Nephron (organoid): ENCODE results near the gene LLGL2.

Experiments
- H3K27ac Mint-ChIP-seq, 3 experiments: 2 replicates each; pipeline ENCODE4 v1.8.0; 2020; ENCODE audit warnings: mixed read lengths in 3 of 3, mild to moderate bottlenecking in 2 of 3, moderate library complexity in 1 of 3
- H3K27me3 Mint-ChIP-seq: 2 replicates; pipeline ENCODE4 v1.8.0; 2021; ENCODE audit warnings: low read depth, mild to moderate bottlenecking, moderate library complexity, mixed read lengths
- H3K36me3 Mint-ChIP-seq: 2 replicates; pipeline ENCODE4 v1.8.0; 2020; ENCODE audit warnings: low read depth, mixed read lengths
- H3K4me1 Mint-ChIP-seq: 2 replicates; pipeline ENCODE4 v1.8.0; 2020; ENCODE audit warnings: mixed read lengths
- H3K4me3 Mint-ChIP-seq, 3 experiments: 2 replicates each; pipeline ENCODE4 v1.8.0; 2020; ENCODE audit warnings: mild to moderate bottlenecking in 3 of 3, mixed read lengths in 3 of 3, moderate library complexity in 2 of 3
- H3K9me3 Mint-ChIP-seq: 2 replicates; pipeline ENCODE4 v1.8.0; 2020; ENCODE audit warnings: mixed read lengths
- TF ChIP-seq, protein P1 (sequence below), 3 experiments: fragments of 200-600 bp; sonication (generic); IDR thresholded peaks; one replicate each; pipeline ENCODE4 v1.5.0; 2021; ENCODE audit warnings: antibody characterized with exemption in 3 of 3; ENCODE audit not compliant: unreplicated experiment in 3 of 3

The LLGL2 gene

DNA sequence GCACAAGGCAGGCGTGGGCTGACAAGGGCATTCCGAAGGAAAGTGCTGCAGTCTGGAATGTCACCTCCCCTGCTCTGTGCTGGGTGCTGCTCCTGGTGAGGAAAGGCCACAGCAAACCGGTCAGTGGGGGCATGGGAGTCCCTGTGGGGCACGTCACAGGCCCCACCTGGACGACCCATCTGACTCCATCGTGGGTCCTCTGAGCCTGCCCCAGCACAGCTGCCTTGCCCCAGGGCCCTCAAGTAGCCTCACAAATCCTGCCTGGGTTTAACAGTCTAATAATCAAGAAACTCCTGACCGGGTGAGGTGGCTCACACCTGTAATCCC is 59.3 kb downstream of the LLGL2 start:
- Mint-ChIP-seq H3K4me3 (peak overlapping the region in 1 of 3 experiments; percentile 23), H3K27ac (peak overlapping the region in 2 of 3 experiments; percentile 25 to 62), H3K27me3 (peaks cover 17% of the 10 kb centered on the region), H3K4me1 (peaks cover 6% of the 10 kb centered on the region), H3K36me3 (no peaks in the 10 kb centered on the region), H3K9me3 (peaks cover 6% of the 10 kb centered on the region)
- TF ChIP-seq, protein P1, sequence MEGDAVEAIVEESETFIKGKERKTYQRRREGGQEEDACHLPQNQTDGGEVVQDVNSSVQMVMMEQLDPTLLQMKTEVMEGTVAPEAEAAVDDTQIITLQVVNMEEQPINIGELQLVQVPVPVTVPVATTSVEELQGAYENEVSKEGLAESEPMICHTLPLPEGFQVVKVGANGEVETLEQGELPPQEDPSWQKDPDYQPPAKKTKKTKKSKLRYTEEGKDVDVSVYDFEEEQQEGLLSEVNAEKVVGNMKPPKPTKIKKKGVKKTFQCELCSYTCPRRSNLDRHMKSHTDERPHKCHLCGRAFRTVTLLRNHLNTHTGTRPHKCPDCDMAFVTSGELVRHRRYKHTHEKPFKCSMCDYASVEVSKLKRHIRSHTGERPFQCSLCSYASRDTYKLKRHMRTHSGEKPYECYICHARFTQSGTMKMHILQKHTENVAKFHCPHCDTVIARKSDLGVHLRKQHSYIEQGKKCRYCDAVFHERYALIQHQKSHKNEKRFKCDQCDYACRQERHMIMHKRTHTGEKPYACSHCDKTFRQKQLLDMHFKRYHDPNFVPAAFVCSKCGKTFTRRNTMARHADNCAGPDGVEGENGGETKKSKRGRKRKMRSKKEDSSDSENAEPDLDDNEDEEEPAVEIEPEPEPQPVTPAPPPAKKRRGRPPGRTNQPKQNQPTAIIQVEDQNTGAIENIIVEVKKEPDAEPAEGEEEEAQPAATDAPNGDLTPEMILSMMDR (IDR thresholded peaks at IDR 0.05; ENCODE audit: unreplicated experiment in 3 of 3), result no peak

GRCh38 chr17:75587675-75588595 is 62.4 kb downstream of the LLGL2 start, which contains the start of gene MYO15B:
Gene MYO15B (plus strand): TSS chr17:75587800. CDS start chr17:75588058, 258 bp downstream.
- H3K4me3 Mint-ChIP-seq, result peak within 1 kb of the TSS; percentile 71 to 79 (median 76)
- peak within 1 kb of the TSS; percentile 27 to 66 (median 49) for H3K27ac Mint-ChIP-seq
- TF ChIP-seq, protein P1 (IDR thresholded peaks at IDR 0.05; ENCODE audit: unreplicated experiment in 3 of 3), result peak; percentile 34 to 40 (median 36)
- peaks cover 6% of the 10 kb centered on the region for H3K4me1 Mint-ChIP-seq
- peaks cover 6% of the 10 kb centered on the region for H3K9me3 Mint-ChIP-seq
- H3K36me3 Mint-ChIP-seq, result no peaks in the 10 kb centered on the region
- peaks cover 17% of the 10 kb centered on the region for H3K27me3 Mint-ChIP-seq

DNA sequence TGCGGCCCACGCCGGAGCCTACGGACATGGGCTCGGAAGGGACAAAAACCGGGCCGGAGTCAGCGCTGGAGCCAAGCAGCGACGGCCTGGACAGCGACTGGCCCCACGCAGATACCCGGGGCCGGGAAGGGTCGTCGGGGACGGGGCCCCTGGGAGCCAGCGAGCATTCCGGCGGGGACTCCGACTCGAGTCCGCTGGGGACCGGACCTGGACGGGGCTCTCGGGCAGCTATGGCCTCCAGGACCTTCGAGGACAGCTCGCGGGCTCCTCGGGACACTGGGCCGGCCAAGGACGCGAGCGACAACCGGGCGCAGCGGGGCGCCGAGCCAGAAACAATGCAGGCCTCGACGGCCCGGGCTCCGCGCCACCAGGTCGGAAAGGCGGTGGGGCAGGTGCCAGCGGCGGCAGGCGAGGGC is 63.1 kb downstream of the LLGL2 start:
- Mint-ChIP-seq H3K27me3 (peaks cover 17% of the 10 kb centered on the region), H3K9me3 (peaks cover 6% of the 10 kb centered on the region), H3K4me1 (peaks cover 6% of the 10 kb centered on the region), H3K36me3 (no peaks in the 10 kb centered on the region), H3K27ac (no peak overlapping the region), H3K4me3 (peak overlapping the region; percentile 63 to 72 (median 64))
- TF ChIP-seq, protein P1 (IDR thresholded peaks at IDR 0.05; ENCODE audit: unreplicated experiment in 3 of 3), result no peak

- Mint-ChIP-seq H3K4me3 (peak overlapping the region; percentile 72 to 83 (median 77)), H3K27ac (peak overlapping the region in 2 of 3 experiments; percentile 46 to 82), H3K27me3 (peaks cover 17% of the 10 kb centered on the region), H3K4me1 (peaks cover 3% of the 10 kb centered on the region), H3K9me3 (peaks cover 4% of the 10 kb centered on the region), H3K36me3 (no peaks in the 10 kb centered on the region)
- TF ChIP-seq, protein P1 (IDR thresholded peaks at IDR 0.05; ENCODE audit: unreplicated experiment in 3 of 3), result peak; percentile 56 to 67 (median 59)
Observed at GRCh38 chr17:75589012-75589918, 63.8 kb downstream of the LLGL2 start.

- Mint-ChIP-seq H3K36me3 (no peaks in the 10 kb centered on the region), H3K4me3 (peak overlapping the region; percentile 48 to 79 (median 76))
Observed at GRCh38 chr17:75589919-75590303, 64.4 kb downstream of the LLGL2 start.

More at GRCh38 chr17:75589919-75590303, 64.4 kb downstream of the LLGL2 start:
- Mint-ChIP-seq H3K27me3 (peaks cover 17% of the 10 kb centered on the region), H3K9me3 (peaks cover 2% of the 10 kb centered on the region), H3K4me1 (no peaks in the 10 kb centered on the region), H3K27ac (peak overlapping the region in 1 of 3 experiments; percentile 29)
- TF ChIP-seq, protein P1 (IDR thresholded peaks at IDR 0.05; ENCODE audit: unreplicated experiment in 3 of 3), result no peak
